GM21619 (cell line): ENCODE data around the gene ACTG1.

Experiments used
- ATAC-seq: cut with Tn5 transposase; IDR thresholded peaks from one replicate; pipeline ENCODE4 v1.9.1; 2021; ENCODE audit not compliant: unreplicated experiment

ACTG1 gene

DNA sequence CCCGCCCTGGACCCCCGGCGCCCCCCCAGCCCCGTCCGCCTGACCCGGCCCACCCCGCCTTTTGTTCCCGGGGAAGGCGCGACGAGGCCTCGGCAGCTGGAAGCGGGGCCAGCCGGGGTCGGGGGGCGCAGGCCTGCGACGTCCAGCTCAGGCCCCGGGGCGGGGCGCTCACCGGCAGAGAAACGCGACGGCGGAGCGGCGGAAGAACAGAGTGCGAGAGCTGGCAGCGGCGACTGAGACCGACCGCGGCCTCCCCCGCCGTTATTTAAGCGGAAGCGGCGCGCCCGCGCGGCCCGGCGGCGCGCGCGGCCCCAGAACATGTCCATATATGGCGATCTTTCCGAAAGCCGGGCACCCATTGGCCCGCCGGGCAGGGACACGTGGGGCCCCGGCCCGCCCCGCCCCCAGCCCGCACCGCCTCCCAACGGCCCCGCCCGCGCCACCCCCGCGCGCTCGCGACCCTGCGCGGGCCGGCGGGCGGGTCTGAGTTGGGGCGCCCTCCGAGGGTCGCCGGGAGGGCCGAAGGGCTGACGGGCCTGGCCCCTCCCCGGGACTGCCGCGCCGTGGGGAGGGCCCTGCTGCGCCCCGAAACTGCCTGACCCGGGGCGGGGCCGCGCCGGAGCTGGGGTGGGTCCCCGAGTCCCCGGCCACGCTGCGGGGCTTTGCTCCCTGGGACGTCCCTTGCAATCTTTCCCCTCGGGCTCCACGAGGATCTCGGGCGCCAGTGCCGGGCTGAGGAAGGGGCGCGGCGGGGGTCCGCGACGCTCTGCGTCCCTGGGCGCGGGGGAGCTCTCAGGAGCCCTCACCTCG is at the start of gene ACTG1:
Gene ACTG1, minus strand, starts transcription at position 238 of the 810 bp plus-strand sequence. CDS start 445 bp downstream, outside the sequence.
- ATAC-seq: peak; percentile 31

- no peak for ATAC-seq
Measured at GRCh38 chr17:81561494-81561885, 48.9 kb upstream of the ACTG1 start.

GRCh38 chr17:81558941-81559806 is 46.6 kb upstream of the ACTG1 start:
- no peak for ATAC-seq

DNA sequence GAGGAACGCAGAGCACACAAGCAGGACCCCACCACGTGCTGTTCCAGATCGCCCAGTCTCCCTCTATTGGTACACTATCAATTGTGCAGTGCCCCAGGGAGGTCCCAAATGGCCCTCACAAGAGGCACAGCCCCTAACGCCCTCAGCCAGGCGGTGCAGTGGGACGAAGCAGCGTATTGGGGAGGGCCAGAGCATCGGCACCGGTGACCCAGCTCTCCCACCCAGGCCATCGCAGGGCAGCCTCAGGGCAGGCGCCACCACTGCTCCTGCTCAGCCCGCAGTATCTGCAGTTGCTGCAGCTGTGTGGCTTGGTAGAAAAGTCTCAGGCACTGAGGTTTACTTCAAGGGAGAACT is 45.5 kb upstream of the ACTG1 start:
- no peak for ATAC-seq

GRCh38 chr17:81557276-81558114 is 44.9 kb upstream of the ACTG1 start:
- no peak for ATAC-seq

- no peak for ATAC-seq
Measured at GRCh38 chr17:81556863-81557262, 44.3 kb upstream of the ACTG1 start.

DNA sequence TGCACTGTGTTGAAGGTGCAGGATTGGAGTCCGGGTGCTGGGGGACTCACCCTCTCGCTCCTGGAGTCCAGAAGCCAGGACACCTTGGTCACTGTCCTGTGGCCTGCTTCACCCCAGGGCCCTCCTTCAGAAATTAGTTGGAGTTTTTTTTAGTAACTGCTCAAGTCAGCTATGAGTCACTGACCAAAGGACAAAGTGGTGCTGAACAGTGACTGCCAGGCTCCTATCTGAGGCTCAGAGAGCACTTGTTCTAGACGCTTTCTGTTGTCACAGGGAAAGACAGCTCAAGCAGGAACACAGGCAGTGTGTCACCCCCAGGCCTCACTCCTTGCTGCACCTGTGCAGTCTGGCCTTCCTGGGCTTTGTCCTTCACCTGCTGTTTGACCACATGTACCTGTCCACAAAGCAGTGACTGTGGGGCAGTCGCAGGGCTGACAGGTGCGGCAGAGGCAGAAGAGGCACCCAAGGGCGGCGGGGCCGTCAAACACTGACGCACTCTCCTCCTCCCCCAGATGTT is 43.6 kb upstream of the ACTG1 start:
- ATAC-seq: no peak

DNA sequence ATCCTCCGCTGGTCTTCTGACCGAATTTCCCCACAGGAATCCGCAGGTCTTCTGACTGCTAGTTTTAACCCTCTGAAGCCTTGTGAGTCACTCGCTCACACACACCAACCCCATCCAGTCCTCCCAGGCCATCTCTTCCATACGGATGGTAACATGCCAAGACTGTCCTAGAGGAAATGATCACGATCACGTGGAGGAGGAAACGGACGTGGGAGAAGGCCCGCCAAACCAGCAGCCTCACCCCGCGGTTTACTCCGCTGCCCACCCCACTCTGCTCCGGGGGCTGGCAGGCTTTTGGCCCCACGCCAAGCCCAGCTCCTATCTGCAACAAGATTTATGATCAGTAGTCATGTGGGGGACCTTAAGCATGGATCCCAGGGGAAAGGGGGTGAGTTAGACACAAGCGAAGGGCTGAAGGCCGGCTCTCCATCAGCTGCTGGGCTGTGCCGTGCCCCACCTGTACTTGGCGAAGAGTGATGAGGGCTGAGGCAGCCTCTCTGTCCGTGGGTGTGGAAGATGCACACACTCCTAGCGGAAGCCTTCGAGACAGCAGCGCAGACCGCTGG is 41.1 kb upstream of the ACTG1 start:
- ATAC-seq: no peak

DNA sequence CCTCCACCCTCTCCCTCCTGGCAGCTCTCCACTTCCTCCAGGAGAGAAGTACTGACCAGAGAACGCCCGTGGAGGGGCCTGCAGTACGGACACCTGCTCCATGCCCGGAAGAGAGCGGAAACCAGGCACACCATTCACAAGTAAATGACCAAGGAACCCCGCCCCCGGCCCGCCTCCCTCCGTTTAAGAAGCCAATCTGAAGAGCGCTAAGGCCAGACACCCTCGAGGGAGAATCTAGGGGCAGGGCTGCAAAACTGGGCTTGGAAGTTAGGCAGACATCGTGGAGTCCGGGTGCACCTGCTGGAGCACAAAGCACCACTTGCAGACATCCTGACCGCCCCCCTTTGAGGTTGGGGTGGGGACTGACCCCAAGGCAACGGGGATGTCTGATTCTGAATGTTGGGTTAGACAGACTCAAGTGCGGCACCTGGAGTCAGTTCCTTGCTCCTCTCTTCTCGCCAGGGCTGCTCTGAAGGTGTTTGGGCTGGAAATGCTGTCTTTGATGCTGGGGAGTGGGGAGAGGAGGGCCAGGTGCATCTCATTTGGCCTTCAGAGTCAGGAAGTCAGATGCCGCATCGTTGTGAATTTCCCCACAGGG is 40.5 kb upstream of the ACTG1 start:
- ATAC-seq: peak; percentile 36

GRCh38 chr17:81552244-81553017 is 39.8 kb upstream of the ACTG1 start, which contains the start of gene FAAP100:
Gene FAAP100, minus strand, starts transcription at chr17:81552353. Its CDS starts 23 bp downstream, at chr17:81552330.
- ATAC-seq: peak; percentile 32

DNA sequence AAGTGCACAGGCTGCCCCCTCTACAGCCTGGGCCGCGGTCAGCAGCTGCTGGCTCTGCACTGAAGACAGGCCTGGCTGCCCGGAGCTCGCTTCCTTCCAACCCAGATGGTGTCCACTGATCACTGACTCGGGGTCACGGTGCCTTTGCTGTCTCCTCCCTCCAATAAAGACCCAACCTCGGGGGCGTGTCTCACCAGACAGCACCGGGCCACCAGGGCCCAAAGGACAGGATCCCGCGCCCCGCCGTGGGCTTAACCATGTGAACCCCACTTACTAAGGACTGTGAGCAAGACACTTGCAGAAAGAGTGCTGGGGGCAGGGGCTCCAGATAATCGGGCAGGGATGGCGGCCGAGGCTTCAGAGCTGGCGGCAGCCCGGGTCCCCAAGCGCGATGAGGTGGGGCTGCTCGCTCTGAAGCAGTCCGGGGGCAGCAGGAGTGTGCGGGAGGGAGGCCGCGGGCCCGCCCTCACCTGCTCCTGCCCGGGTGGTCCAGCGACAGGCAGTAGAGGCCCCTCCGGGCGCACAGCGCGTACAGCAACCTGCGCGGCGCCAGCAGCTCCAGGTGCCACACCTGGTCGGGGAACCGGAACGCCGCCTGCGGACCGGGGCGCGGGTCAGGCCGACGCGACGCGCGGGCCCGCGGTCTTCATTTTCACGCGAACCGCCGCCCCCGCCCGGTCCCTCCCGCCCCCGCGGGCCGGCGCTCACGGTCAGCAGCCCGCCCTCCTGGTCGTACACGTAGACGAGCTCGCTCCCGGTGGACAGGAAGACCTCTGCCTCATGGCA is 39.1 kb upstream of the ACTG1 start:
- ATAC-seq: peak; percentile 13

DNA sequence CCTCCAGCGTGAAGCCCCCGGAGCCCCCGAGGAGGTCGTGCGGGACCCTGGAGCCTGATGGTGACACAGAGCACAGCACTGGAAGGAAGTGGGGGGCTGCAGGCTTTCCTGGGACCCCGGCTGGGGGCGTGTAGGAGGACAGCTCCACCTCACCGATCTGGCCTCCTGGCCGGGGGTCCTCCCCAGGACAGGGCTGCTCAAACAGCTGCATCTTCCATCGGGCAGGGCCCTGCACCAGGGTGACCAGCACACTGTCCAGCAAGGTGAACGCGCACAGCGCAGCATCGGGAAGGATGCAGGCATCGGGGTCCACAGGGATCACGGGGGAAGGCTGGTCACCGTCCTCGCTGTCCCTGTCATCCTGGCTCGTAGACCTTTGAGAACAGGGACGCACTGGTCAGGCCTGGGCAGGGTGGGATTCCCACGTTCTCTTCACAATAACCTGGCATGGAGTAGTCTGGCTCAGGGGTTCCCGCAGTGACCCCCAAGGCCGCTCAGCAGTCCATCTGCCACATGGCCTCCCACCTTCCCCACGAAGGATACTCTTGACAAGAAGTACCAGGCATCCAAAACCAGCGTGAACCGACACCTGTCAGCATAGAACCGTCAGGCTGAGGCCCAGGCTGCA is 38.3 kb upstream of the ACTG1 start:
- ATAC-seq: no peak

- no peak for ATAC-seq
Measured at GRCh38 chr17:81550285-81550684, 37.7 kb upstream of the ACTG1 start.

- no peak for ATAC-seq
Measured at GRCh38 chr17:81549826-81550225, 37.2 kb upstream of the ACTG1 start.

- ATAC-seq: no peak
Measured at GRCh38 chr17:81549031-81549557, 36.5 kb upstream of the ACTG1 start.

GRCh38 chr17:81547614-81547982 is 35.0 kb upstream of the ACTG1 start:
- ATAC-seq: no peak

GRCh38 chr17:81546906-81547613 is 34.5 kb upstream of the ACTG1 start:
- no peak for ATAC-seq
